Naive thymus-derived CD8-positive, alpha-beta T cell (primary cell): Measurements from ENCODE around the gene L3MBTL1. TPM values are rescaled to one million over a fixed set of nuclear protein-coding genes. Genes with fewer than 3 reads are reported as not detected.

Source experiments
- ATAC-seq, 2 donors: fragments of 150-1000 bp; cut with Tn5 transposase in 1 of 2; sonication (Bioruptor Pico), chemical (Tn5 transposase) in 1 of 2; 1 replicate in 1 of 2; 2 replicates in 1 of 2; pipeline ENCODE4 v1.10.0; 2021; ENCODE audit warnings: mild to moderate bottlenecking in 2 of 2, moderate library complexity in 2 of 2
- POLR2A ChIA-PET: fragments of 350-600 bp; sonication (Branson Sonifier 250); formaldehyde crosslinking; loops from one replicate; lab custom pipeline; 2021; ENCODE audit warnings: antibody characterized with exemption; lab: Charles Lee
- DNase-seq, 10 donors: peaks; one replicate each; pipeline versions ENCODE4 v3.0.0 to v3.0.0-alpha.2; 2020 to 2022
- H3K27ac Mint-ChIP-seq, 10 donors: one replicate each; pipeline ENCODE4 v1.8.0; 2020 to 2022; ENCODE audit warnings: mild to moderate bottlenecking in 10 of 10, mixed read lengths in 10 of 10, moderate library complexity in 4 of 10, inconsistent platforms in 1 of 10
- H3K27me3 Mint-ChIP-seq, 5 donors: one replicate each; pipeline ENCODE4 v1.8.0; 2021 to 2022; ENCODE audit warnings: mixed read lengths in 5 of 5
- H3K36me3 Mint-ChIP-seq, 3 donors: one replicate each; pipeline ENCODE4 v1.8.0; 2020 to 2022; ENCODE audit warnings: mixed read lengths in 3 of 3, mild to moderate bottlenecking in 2 of 3, inconsistent platforms in 1 of 3
- H3K4me1 Mint-ChIP-seq, 4 donors: one replicate each; pipeline ENCODE4 v1.8.0; 2021 to 2022; ENCODE audit warnings: mixed read lengths in 4 of 4
- H3K4me3 Mint-ChIP-seq, 10 donors: one replicate each; pipeline ENCODE4 v1.8.0; 2020 to 2022; ENCODE audit warnings: mild to moderate bottlenecking in 10 of 10, mixed read lengths in 10 of 10, moderate library complexity in 6 of 10, inconsistent platforms in 1 of 10
- H3K9me3 Mint-ChIP-seq, 9 donors: one replicate each; pipeline ENCODE4 v1.8.0; 2020 to 2022; ENCODE audit warnings: mixed read lengths in 9 of 9, mild to moderate bottlenecking in 3 of 9, inconsistent platforms in 1 of 9, moderate library complexity in 1 of 9
- polyA plus RNA-seq, 3 donors: library from polyadenylated mRNA; unstranded; fragments of 300-500 nt; fragmentation: Illumina TruSeq; gene quantifications; one replicate each; pipeline ENCODE4 v1.2.3, GENCODE V29; 2021
- total RNA-seq, 8 experiments: library from RNA in 2 of 8; stranded (reverse) in 2 of 8; gene quantifications; one replicate each; pipeline ENCODE4 v1.2.3 and lab custom pipeline; 2021 to 2026

Gene L3MBTL1
- total and polyA plus RNA-seq, 5 experiments from 2014 or later = 0.66 to 27.2 (median 1.7) TPM

GRCh38 chr20:43530321-43531090 lies 23.0 kb downstream of the L3MBTL1 start:
- Mint-ChIP-seq H3K27ac (no peak overlapping the region), H3K4me3 (no peak overlapping the region), H3K36me3 (peaks cover 0 to 8% (median 0%) of the 10 kb centered on the region in 3 donors), H3K27me3 (peaks cover 0 to 4% (median 1%) of the 10 kb centered on the region in 5 donors), H3K9me3 (no peaks in the 10 kb centered on the region), H3K4me1 (peaks cover 0 to 6% (median 0%) of the 10 kb centered on the region in 4 donors)
- POLR2A ChIA-PET = no interaction called here
- DNase-seq = no peak
- ATAC-seq = no peak

GRCh38 chr20:43531091-43531443 lies 23.6 kb downstream of the L3MBTL1 start:
- peaks cover 0 to 6% (median 0%) of the 10 kb centered on the region in 4 donors for H3K4me1 Mint-ChIP-seq
- POLR2A ChIA-PET = no interaction called here

GRCh38 chr20:43532416-43533055 lies 25.0 kb downstream of the L3MBTL1 start:
- POLR2A ChIA-PET = interaction anchor here (1.2 kb wide), 1 partner anchor 16 kb away, joined by 3 read pairs; no protein-coding TSS in a partner anchor
- Mint-ChIP-seq H3K27ac (no peak overlapping the region), H3K4me3 (no peak overlapping the region), H3K36me3 (peaks cover 0 to 18% (median 0%) of the 10 kb centered on the region in 3 donors), H3K27me3 (peaks cover 0 to 4% (median 0%) of the 10 kb centered on the region in 5 donors), H3K4me1 (peaks cover 0 to 3% (median 0%) of the 10 kb centered on the region in 4 donors), H3K9me3 (no peaks in the 10 kb centered on the region)
- DNase-seq (no peak), ATAC-seq (no peak)

More at GRCh38 chr20:43531091-43531443, 23.6 kb downstream of the L3MBTL1 start:
- H3K9me3 Mint-ChIP-seq = no peaks in the 10 kb centered on the region
- no peak overlapping the region for H3K4me3 Mint-ChIP-seq
- peaks cover 0 to 12% (median 0%) of the 10 kb centered on the region in 3 donors for H3K36me3 Mint-ChIP-seq
- no peak overlapping the region for H3K27ac Mint-ChIP-seq
- ATAC-seq (no peak), DNase-seq (no peak)
- peaks cover 0 to 4% (median 1%) of the 10 kb centered on the region in 5 donors for H3K27me3 Mint-ChIP-seq

- Mint-ChIP-seq H3K36me3 (peaks cover 0 to 17% (median 0%) of the 10 kb centered on the region in 3 donors), H3K4me1 (peaks cover 0 to 3% (median 0%) of the 10 kb centered on the region in 4 donors), H3K27ac (no peak overlapping the region), H3K4me3 (no peak overlapping the region), H3K27me3 (peaks cover 0 to 2% (median 0%) of the 10 kb centered on the region in 5 donors), H3K9me3 (no peaks in the 10 kb centered on the region)
- DNase-seq (no peak), ATAC-seq (no peak)
- POLR2A ChIA-PET = interaction anchor here (1.2 kb wide), 1 partner anchor 17 kb away, joined by 3 read pairs; no protein-coding TSS in a partner anchor
Measured at GRCh38 chr20:43533060-43533459, 25.6 kb downstream of the L3MBTL1 start.

- H3K27me3 Mint-ChIP-seq = no peaks in the 10 kb centered on the region
- DNase-seq = no peak
- H3K4me1 Mint-ChIP-seq = peaks cover 0 to 1% (median 0%) of the 10 kb centered on the region in 4 donors
- H3K36me3 Mint-ChIP-seq = peaks cover 0 to 16% (median 0%) of the 10 kb centered on the region in 3 donors
- H3K4me3 Mint-ChIP-seq = no peak overlapping the region
- peak overlapping the region in 1 of 10 donors; percentile 40 for H3K27ac Mint-ChIP-seq
- POLR2A ChIA-PET = interaction anchor here (1.2 kb wide), 1 partner anchor 18 kb away, joined by 3 read pairs; no protein-coding TSS in a partner anchor
- no peaks in the 10 kb centered on the region for H3K9me3 Mint-ChIP-seq
- no peak for ATAC-seq
Measured at GRCh38 chr20:43534016-43534415, 26.5 kb downstream of the L3MBTL1 start.

GRCh38 chr20:43534791-43535350 lies 27.4 kb downstream of the L3MBTL1 start:
- no peak for DNase-seq
- Mint-ChIP-seq H3K4me1 (no peaks in the 10 kb centered on the region), H3K36me3 (peaks cover 0 to 11% (median 0%) of the 10 kb centered on the region in 3 donors), H3K9me3 (no peaks in the 10 kb centered on the region), H3K27me3 (no peaks in the 10 kb centered on the region), H3K4me3 (no peak overlapping the region), H3K27ac (no peak overlapping the region)
- ATAC-seq = no peak
- POLR2A ChIA-PET = no interaction called here

GRCh38 chr20:43535370-43536004 lies 28.0 kb downstream of the L3MBTL1 start:
- Mint-ChIP-seq H3K4me1 (no peaks in the 10 kb centered on the region), H3K36me3 (peaks cover 0 to 14% (median 0%) of the 10 kb centered on the region in 3 donors), H3K4me3 (no peak overlapping the region), H3K9me3 (no peaks in the 10 kb centered on the region), H3K27me3 (no peaks in the 10 kb centered on the region), H3K27ac (no peak overlapping the region)
- no peak for DNase-seq
- POLR2A ChIA-PET = no interaction called here
- ATAC-seq = no peak

GRCh38 chr20:43536041-43536816 lies 28.7 kb downstream of the L3MBTL1 start:
- peaks cover 0 to 14% (median 0%) of the 10 kb centered on the region in 3 donors for H3K36me3 Mint-ChIP-seq
- POLR2A ChIA-PET = no interaction called here
- DNase-seq = no peak
- no peak for ATAC-seq
- no peak overlapping the region for H3K4me3 Mint-ChIP-seq
- peak overlapping the region in 1 of 10 donors; percentile 75 for H3K27ac Mint-ChIP-seq
- no peaks in the 10 kb centered on the region for H3K4me1 Mint-ChIP-seq
- H3K9me3 Mint-ChIP-seq = no peaks in the 10 kb centered on the region
- no peaks in the 10 kb centered on the region for H3K27me3 Mint-ChIP-seq

GRCh38 chr20:43536817-43537440 lies 29.4 kb downstream of the L3MBTL1 start:
- Mint-ChIP-seq H3K4me3 (no peak overlapping the region), H3K36me3 (peaks cover 0 to 15% (median 0%) of the 10 kb centered on the region in 3 donors), H3K27ac (no peak overlapping the region), H3K4me1 (no peaks in the 10 kb centered on the region), H3K9me3 (no peaks in the 10 kb centered on the region), H3K27me3 (no peaks in the 10 kb centered on the region)
- DNase-seq = no peak
- no peak for ATAC-seq
- POLR2A ChIA-PET = no interaction called here

- peak in 6 of 10 donors; percentile 14 to 37 (median 26) for DNase-seq
- Mint-ChIP-seq H3K27ac (peak overlapping the region in 1 of 10 donors; percentile 8), H3K4me3 (no peak overlapping the region), H3K9me3 (no peaks in the 10 kb centered on the region), H3K4me1 (no peaks in the 10 kb centered on the region), H3K36me3 (peaks cover 0 to 20% (median 2%) of the 10 kb centered on the region in 3 donors), H3K27me3 (no peaks in the 10 kb centered on the region)
- POLR2A ChIA-PET = no interaction called here
- no peak for ATAC-seq
Measured at GRCh38 chr20:43537921-43538877, 30.7 kb downstream of the L3MBTL1 start.
